ENCODE results near the gene ULK3. TPM values are rescaled to one million over a fixed set of nuclear protein-coding genes. Genes with fewer than 3 reads are reported as not detected.

ULK3 gene
- total and polyA plus RNA-seq, 10 of the 15 experiments (the other 5 are each of a cell fraction or from before 2014, with no cell fraction given), result 0.64 to 38.8 (median 27.1) TPM

GRCh38 chr15:74824976-74825375 is 18.0 kb downstream of the ULK3 start:
- H3K9me3 ChIP-seq (replicated peaks; ENCODE audit: control insufficient read depth, insufficient read depth, low read length), result no peaks in the 10 kb centered on the region
- in situ Hi-C loops (cut with MboI), result no loop called here
- H3K4me2 ChIP-seq (ENCODE audit: control insufficient read depth, insufficient read depth), result no peak overlapping the region
- 12% methylated on average over 7 of the region's 7 CpGs for WGBS (ENCODE audit: insufficient coverage, insufficient replicate concordance, low lambda C conversion rate, missing lambda C conversion rate)
- no TSS peak for BruUV-seq (replicated peaks)
- H3K36me3 ChIP-seq (ENCODE audit: control insufficient read depth in 2 of 2, insufficient read depth in 2 of 2, low read length in 1 of 2), result no peaks in the 10 kb centered on the region
- no peak overlapping the region for H3K9ac ChIP-seq (ENCODE audit: control insufficient read depth, insufficient read depth, low read length)
- no peak for ATAC-seq
- POLR2A ChIA-PET, result no interaction called here
- peaks cover 0 to 16% of the 10 kb centered on the region in 2 experiments; a peak in 3 of 4 replicates for H3K27me3 ChIP-seq (replicated peaks in 1 of 2; ENCODE audit: control insufficient read depth in 2 of 2, insufficient read depth in 2 of 2, low read length in 1 of 2)
- RAD21 ChIA-PET (ENCODE audit: unreplicated experiment), result interaction anchor here (0.7 to 1.6 kb wide), 2 partner anchors 33 to 54 kb away, joined by 3 to 4 read pairs; no protein-coding TSS in a partner anchor
- H2AFZ ChIP-seq (ENCODE audit: control insufficient read depth, low read depth, low read length), result no peak overlapping the region
- CTCF ChIA-PET, result interaction anchor here (0.7 to 3.0 kb wide), 2 partner anchors 54 to 58 kb away, joined by 3 to 14 read pairs; no protein-coding TSS in a partner anchor
- no peak for DNase-seq (ENCODE audit: low read depth, low spot score)
- H3K4me3 ChIP-seq, result no peak overlapping the region
- FAIRE-seq, result no peak
- peaks cover 16% of the 10 kb centered on the region for H3K4me1 ChIP-seq (ENCODE audit: control insufficient read depth, insufficient read depth, low read length)
- SMC1A ChIA-PET (ENCODE audit: uncharacterized antibody, unreplicated experiment), result no interaction called here
- no peak overlapping the region for H3K27ac ChIP-seq (ENCODE audit: control insufficient read depth, insufficient read depth)
- H4K20me1 ChIP-seq (ENCODE audit: control insufficient read depth, insufficient read depth), result no peaks in the 10 kb centered on the region
- H3K79me2 ChIP-seq (ENCODE audit: control insufficient read depth, insufficient read depth, low read length), result no peaks in the 10 kb centered on the region
- intact Hi-C loops (cut with micrococcal nuclease; ENCODE audit: unreplicated experiment), result no loop called here
- no peak for TF ChIP-seq PAX8 (IDR thresholded peaks at IDR 0.05)
- TF ChIP-seq, protein P1, sequence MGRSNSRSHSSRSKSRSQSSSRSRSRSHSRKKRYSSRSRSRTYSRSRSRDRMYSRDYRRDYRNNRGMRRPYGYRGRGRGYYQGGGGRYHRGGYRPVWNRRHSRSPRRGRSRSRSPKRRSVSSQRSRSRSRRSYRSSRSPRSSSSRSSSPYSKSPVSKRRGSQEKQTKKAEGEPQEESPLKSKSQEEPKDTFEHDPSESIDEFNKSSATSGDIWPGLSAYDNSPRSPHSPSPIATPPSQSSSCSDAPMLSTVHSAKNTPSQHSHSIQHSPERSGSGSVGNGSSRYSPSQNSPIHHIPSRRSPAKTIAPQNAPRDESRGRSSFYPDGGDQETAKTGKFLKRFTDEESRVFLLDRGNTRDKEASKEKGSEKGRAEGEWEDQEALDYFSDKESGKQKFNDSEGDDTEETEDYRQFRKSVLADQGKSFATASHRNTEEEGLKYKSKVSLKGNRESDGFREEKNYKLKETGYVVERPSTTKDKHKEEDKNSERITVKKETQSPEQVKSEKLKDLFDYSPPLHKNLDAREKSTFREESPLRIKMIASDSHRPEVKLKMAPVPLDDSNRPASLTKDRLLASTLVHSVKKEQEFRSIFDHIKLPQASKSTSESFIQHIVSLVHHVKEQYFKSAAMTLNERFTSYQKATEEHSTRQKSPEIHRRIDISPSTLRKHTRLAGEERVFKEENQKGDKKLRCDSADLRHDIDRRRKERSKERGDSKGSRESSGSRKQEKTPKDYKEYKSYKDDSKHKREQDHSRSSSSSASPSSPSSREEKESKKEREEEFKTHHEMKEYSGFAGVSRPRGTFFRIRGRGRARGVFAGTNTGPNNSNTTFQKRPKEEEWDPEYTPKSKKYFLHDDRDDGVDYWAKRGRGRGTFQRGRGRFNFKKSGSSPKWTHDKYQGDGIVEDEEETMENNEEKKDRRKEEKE (IDR thresholded peaks at IDR 0.05), result no peak
- TF ChIP-seq ZNF24 (IDR thresholded peaks at IDR 0.05), result no peak
- no peak for TF ChIP-seq RFX5 (IDR thresholded peaks at IDR 0.05; ENCODE audit: low read depth, low read length)
- no peak for TF ChIP-seq KDM1A (IDR thresholded peaks at IDR 0.05; ENCODE audit: borderline replicate concordance)
- TF ChIP-seq JUND (IDR thresholded peaks at IDR 0.05; ENCODE audit: low read depth, low read length), result no peak
- TF ChIP-seq, protein P2, sequence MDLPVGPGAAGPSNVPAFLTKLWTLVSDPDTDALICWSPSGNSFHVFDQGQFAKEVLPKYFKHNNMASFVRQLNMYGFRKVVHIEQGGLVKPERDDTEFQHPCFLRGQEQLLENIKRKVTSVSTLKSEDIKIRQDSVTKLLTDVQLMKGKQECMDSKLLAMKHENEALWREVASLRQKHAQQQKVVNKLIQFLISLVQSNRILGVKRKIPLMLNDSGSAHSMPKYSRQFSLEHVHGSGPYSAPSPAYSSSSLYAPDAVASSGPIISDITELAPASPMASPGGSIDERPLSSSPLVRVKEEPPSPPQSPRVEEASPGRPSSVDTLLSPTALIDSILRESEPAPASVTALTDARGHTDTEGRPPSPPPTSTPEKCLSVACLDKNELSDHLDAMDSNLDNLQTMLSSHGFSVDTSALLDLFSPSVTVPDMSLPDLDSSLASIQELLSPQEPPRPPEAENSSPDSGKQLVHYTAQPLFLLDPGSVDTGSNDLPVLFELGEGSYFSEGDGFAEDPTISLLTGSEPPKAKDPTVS (IDR thresholded peaks at IDR 0.05; ENCODE audit: low read depth, low read length), result no peak
- TF ChIP-seq RAD51 (IDR thresholded peaks at IDR 0.05), result no peak

All from GM12878 (cell line).